ENCODE results near the gene TMEM14A. TPM values are rescaled to one million over a fixed set of nuclear protein-coding genes. Genes with fewer than 3 reads are reported as not detected.

The TMEM14A gene
- total and polyA plus RNA-seq, 9 of the 15 experiments (the other 6 are each of a cell fraction or from before 2014, with no cell fraction given): 3.5 to 43.3 (median 8.5) TPM

GRCh38 chr6:52725143-52725534 lies 54.2 kb downstream of the TMEM14A start:
- H3K27ac ChIP-seq (ENCODE audit: extremely low read depth, low read depth, low read length): no peak overlapping the region; the same call in 2 of the 3 replicates
- peaks cover 14 to 32% of the 10 kb centered on the region in 2 experiments for H3K4me1 ChIP-seq (replicated peaks in 1 of 2; ENCODE audit: control insufficient read depth in 2 of 2, insufficient read depth in 2 of 2, low read length in 2 of 2)
- 14% methylated on average over 3 of the region's 3 CpGs for WGBS (ENCODE audit: insufficient coverage, low coverage, missing lambda C conversion rate)
- CTCF ChIA-PET (ENCODE audit: low intra/inter-chr PET ratio): interaction anchor here (0.5 to 0.6 kb wide), 2 partner anchors 24 to 438 kb away, joined by 3 read pairs; no protein-coding TSS in a partner anchor
- H3K79me2 ChIP-seq (ENCODE audit: control insufficient read depth, insufficient read depth, low read length): no peaks in the 10 kb centered on the region
- peak overlapping the region; percentile 36; the same call in 1 of the 2 replicates for H3K4me2 ChIP-seq (ENCODE audit: insufficient read depth, low read length)
- peak; percentile 41 for ATAC-seq
- H3K9ac ChIP-seq (ENCODE audit: insufficient read depth in 1 of 2, low read depth in 2 of 2, low read length in 2 of 2): no peak overlapping the region
- in situ Hi-C loops (cut with MboI) (loop anchor here (10.0 kb wide), 1 partner anchor 330 kb away; no protein-coding TSS in a partner anchor), intact Hi-C loops (cut with micrococcal nuclease) (loop anchor here (2.0 to 10.0 kb wide), 2 partner anchors 38 to 270 kb away; partner anchors contain the start of genes GSTA2 and GSTA4)
- H3K9me3 ChIP-seq (replicated peaks; ENCODE audit: control insufficient read depth, insufficient read depth, low read depth, low read length): no peaks in the 10 kb centered on the region
- TF ChIP-seq ZNF316 (IDR thresholded peaks at IDR 0.05) (peak; percentile 86), C11orf30 (IDR thresholded peaks at IDR 0.05; ENCODE audit: low read depth) (peak; percentile 77), KLF16 (IDR thresholded peaks at IDR 0.05) (no peak), MAFF (IDR thresholded peaks at IDR 0.05; ENCODE audit: low read length) (peak; percentile 40; the same call in 1 of the 2 replicates), MAFG (tag; conservative IDR thresholded peaks at IDR 0.05) (peak; percentile 26)
- POLR2A ChIA-PET: interaction anchor here (0.7 kb wide), 1 partner anchor 588 kb away, joined by 3 read pairs; no protein-coding TSS in a partner anchor
- H3K9me1 ChIP-seq (ENCODE audit: control insufficient read depth, insufficient read depth, low read length): no peaks in the 10 kb centered on the region
- FAIRE-seq: peak; percentile 58
- H3K36me3 ChIP-seq (ENCODE audit: control insufficient read depth, insufficient read depth, low read length): no peaks in the 10 kb centered on the region
- no peaks in the 10 kb centered on the region for H4K20me1 ChIP-seq (replicated peaks; ENCODE audit: control insufficient read depth, insufficient read depth, low read length)
- no peak overlapping the region for H3K4me3 ChIP-seq
- peak in 2 of 4 experiments; percentile 14 to 29 for DNase-seq (ENCODE audit: extremely low read depth in 1 of 4, low spot score in 3 of 4)
- H2AFZ ChIP-seq (ENCODE audit: low read depth, low read length): peak overlapping the region; percentile 76
- BruUV-seq (replicated peaks): no TSS peak
- H3K27me3 ChIP-seq (ENCODE audit: control insufficient read depth in 2 of 2, insufficient read depth in 2 of 2, low read length in 2 of 2): no peaks in the 10 kb centered on the region

Data from K562 (cell line).